Keratinocyte (primary cell): ENCODE measurements around the gene ZNF628. TPM values are rescaled to one million over a fixed set of nuclear protein-coding genes. Genes with fewer than 3 reads are reported as not detected.

Experiments used
- DNase-seq: peaks from one replicate; pipeline ENCODE4 v3.0.0-alpha.2; 2011; ENCODE audit warnings: low read depth, missing footprints, low spot score
- FAIRE-seq: peaks from 2 replicates; lab custom pipeline; 2011; peaks lifted over from hg19 to GRCh38; lab: Jason Lieb, UNC
- H2AFZ ChIP-seq: 2 replicates; pipeline ENCODE4 v1.6.0; 2012; ENCODE audit warnings: low read length, control low read depth, inconsistent platforms; ENCODE audit not compliant: control insufficient read depth
- H3K27ac ChIP-seq: 2 replicates; pipeline ENCODE4 v1.5.1; 2011; ENCODE audit warnings: low read length; ENCODE audit not compliant: control insufficient read depth, insufficient read depth
- H3K27me3 ChIP-seq: 3 replicates; pipeline ENCODE4 v1.6.0; 2011; ENCODE audit warnings: low read length; ENCODE audit not compliant: control insufficient read depth, insufficient read depth; ENCODE audit errors: extremely low read depth
- H3K36me3 ChIP-seq, 2 experiments: 2 replicates in 1 of 2; 3 replicates in 1 of 2; pipeline ENCODE4 v1.5.1; 2011; ENCODE audit warnings: low read length in 2 of 2, mild to moderate bottlenecking in 1 of 2; ENCODE audit not compliant: control insufficient read depth in 2 of 2, insufficient read depth in 2 of 2; ENCODE audit errors: extremely low read depth in 1 of 2
- H3K4me1 ChIP-seq: 3 replicates; pipeline ENCODE4 v1.5.1; 2011; ENCODE audit warnings: low read length; ENCODE audit not compliant: control insufficient read depth, insufficient read depth; ENCODE audit errors: extremely low read depth
- H3K4me2 ChIP-seq: 3 replicates; pipeline ENCODE4 v1.6.0; 2011; ENCODE audit warnings: low read depth, low read length; ENCODE audit not compliant: control insufficient read depth, insufficient read depth; ENCODE audit errors: extremely low read depth
- H3K4me3 ChIP-seq, 3 experiments: fragments of 200-600 bp in 1 of 3; sonication (generic) in 1 of 3; 2 replicates in 2 of 3; 3 replicates in 1 of 3; pipeline ENCODE4 v1.5.1; 2011 to 2016; ENCODE audit warnings: low read length in 3 of 3, mild to moderate bottlenecking in 3 of 3, control low read depth in 2 of 3, inconsistent platforms in 1 of 3, low read depth in 1 of 3, mixed read lengths in 1 of 3, mixed run types in 1 of 3, moderate library complexity in 1 of 3; ENCODE audit not compliant: control insufficient read depth in 2 of 3, insufficient read depth in 2 of 3; ENCODE audit errors: extremely low read depth in 1 of 3
- H3K79me2 ChIP-seq: 2 replicates; pipeline ENCODE4 v1.6.0; 2012; ENCODE audit warnings: low read length; ENCODE audit not compliant: control insufficient read depth, insufficient read depth
- H3K9ac ChIP-seq: 3 replicates; pipeline ENCODE4 v1.6.0; 2011; ENCODE audit warnings: low read length; ENCODE audit not compliant: control insufficient read depth, insufficient read depth; ENCODE audit errors: extremely low read depth
- H3K9me1 ChIP-seq: 3 replicates; pipeline ENCODE4 v1.6.0; 2011; ENCODE audit warnings: low read length; ENCODE audit not compliant: control insufficient read depth, insufficient read depth; ENCODE audit errors: extremely low read depth
- H3K9me3 ChIP-seq: 2 replicates; pipeline ENCODE4 v1.5.1; 2012; ENCODE audit warnings: low read depth, low read length; ENCODE audit not compliant: control insufficient read depth
- H4K20me1 ChIP-seq: 3 replicates; pipeline ENCODE4 v1.6.0; 2011; ENCODE audit warnings: low read length; ENCODE audit not compliant: control insufficient read depth, insufficient read depth; ENCODE audit errors: extremely low read depth
- EZH2 ChIP-seq: IDR thresholded peaks from one replicate; pipeline ENCODE4 v1.6.1; 2012; ENCODE audit warnings: inconsistent platforms, mild to moderate bottlenecking, low read length, moderate library complexity
- dilution Hi-C: fragments of 300-500 bp; cut with MboI; formaldehyde crosslinking; loops from one replicate; pipeline ENCODE4 v1.7.0; 2020; ENCODE audit warnings: low sequenced_read_pairs; ENCODE audit not compliant: extremely low pct_ligation_motif_present
- polyA plus RNA-seq, 5 experiments: library from polyadenylated mRNA; depleted of rRNA in 3 of 5; stranded (reverse) in 3 of 5; stranded (forward) in 1 of 5; unstranded in 1 of 5; fragments of >200 nt; gene quantifications; 1 replicate in 1 of 5; 2 replicates in 3 of 5; 3 replicates in 1 of 5; pipeline versions ENCODE4 v1.2.1 to v1.2.3, GENCODE V29; 2011 to 2012; ENCODE audit warnings: missing spikeins in 2 of 5, low read depth in 1 of 5, low replicate concordance in 1 of 5
- TF ChIP-seq, protein P1 (sequence below), 3 experiments: IDR thresholded peaks in 1 of 3; conservative IDR thresholded peaks in 1 of 3; optimal IDR thresholded peaks in 1 of 3; 2 replicates in 2 of 3; 3 replicates in 1 of 3; pipeline versions ENCODE3 to v1.5.1; 2011; ENCODE audit warnings: low read length in 3 of 3, mild to moderate bottlenecking in 3 of 3, moderate library complexity in 2 of 3, control low read depth in 1 of 3, inconsistent platforms in 1 of 3; ENCODE audit not compliant: insufficient read depth in 2 of 3; ENCODE audit errors: extremely low read depth in 1 of 3

Gene ZNF628
- polyA plus RNA-seq, 1 donor (not counting 4 experiments of a cell fraction or from before 2014, with no cell fraction given): 0.22 TPM

- FAIRE-seq (no peak), DNase-seq (no peak)
- no peak overlapping the region for H3K9ac ChIP-seq
- H3K4me1 ChIP-seq: no peaks in the 10 kb centered on the region
- H3K4me2 ChIP-seq: no peak overlapping the region
- H3K4me3 ChIP-seq: no peak overlapping the region
- TF ChIP-seq, protein P1, sequence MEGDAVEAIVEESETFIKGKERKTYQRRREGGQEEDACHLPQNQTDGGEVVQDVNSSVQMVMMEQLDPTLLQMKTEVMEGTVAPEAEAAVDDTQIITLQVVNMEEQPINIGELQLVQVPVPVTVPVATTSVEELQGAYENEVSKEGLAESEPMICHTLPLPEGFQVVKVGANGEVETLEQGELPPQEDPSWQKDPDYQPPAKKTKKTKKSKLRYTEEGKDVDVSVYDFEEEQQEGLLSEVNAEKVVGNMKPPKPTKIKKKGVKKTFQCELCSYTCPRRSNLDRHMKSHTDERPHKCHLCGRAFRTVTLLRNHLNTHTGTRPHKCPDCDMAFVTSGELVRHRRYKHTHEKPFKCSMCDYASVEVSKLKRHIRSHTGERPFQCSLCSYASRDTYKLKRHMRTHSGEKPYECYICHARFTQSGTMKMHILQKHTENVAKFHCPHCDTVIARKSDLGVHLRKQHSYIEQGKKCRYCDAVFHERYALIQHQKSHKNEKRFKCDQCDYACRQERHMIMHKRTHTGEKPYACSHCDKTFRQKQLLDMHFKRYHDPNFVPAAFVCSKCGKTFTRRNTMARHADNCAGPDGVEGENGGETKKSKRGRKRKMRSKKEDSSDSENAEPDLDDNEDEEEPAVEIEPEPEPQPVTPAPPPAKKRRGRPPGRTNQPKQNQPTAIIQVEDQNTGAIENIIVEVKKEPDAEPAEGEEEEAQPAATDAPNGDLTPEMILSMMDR (optimal IDR thresholded peaks at IDR 0.05 in 1 of 3, IDR thresholded peaks at IDR 0.05 in 1 of 3, conservative IDR thresholded peaks at IDR 0.05 in 1 of 3; ENCODE audit: extremely low read depth in 1 of 3, insufficient read depth in 2 of 3, low read length in 3 of 3): no peak
- no peak for TF ChIP-seq EZH2
- no peaks in the 10 kb centered on the region for H3K36me3 ChIP-seq
- dilution Hi-C loops: no loop called here
- H3K27ac ChIP-seq: no peak overlapping the region
- no peaks in the 10 kb centered on the region for H3K79me2 ChIP-seq
- H3K27me3 ChIP-seq: peaks cover 11% of the 10 kb centered on the region
- H3K9me3 ChIP-seq: no peaks in the 10 kb centered on the region
- H4K20me1 ChIP-seq: no peaks in the 10 kb centered on the region
- H2AFZ ChIP-seq: no peak overlapping the region
- H3K9me1 ChIP-seq: no peaks in the 10 kb centered on the region
Observed at GRCh38 chr19:55500368-55500952, 24.0 kb downstream of the ZNF628 start.

DNA sequence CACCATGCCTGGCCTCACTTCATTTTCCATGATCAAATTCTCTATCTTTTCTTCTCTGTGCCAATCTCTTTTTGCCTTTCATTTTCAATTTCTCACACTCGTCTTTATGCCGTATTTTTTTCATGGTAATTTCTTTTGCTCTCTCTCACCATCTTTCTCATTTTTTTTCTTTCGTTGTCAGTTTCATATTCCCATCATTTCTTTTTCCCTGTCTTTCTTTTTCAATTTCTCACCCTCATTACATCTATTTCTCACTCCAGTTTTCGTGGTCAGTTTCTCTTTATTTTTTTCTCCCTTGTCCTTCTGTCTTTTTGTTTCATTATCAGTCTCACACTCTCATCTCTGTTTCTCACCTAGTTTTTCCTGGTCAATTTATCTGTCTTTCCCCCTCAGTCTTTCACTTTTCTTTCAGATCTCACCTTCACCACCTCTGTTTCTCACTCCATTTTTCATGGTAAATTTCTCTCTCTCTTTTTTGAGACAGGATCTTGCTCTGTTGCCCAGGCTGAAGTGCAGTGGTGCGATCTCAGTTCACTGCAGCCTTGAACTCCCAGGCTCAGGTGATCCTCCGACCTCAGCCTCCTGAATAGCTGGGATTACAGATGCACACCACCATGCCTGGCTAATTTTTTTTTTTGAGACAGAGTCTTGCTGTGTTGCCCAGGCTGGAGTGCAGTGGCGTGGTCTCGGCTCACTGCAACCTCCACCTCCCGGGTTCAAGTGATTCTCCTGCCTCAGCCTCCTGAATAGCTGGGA, 26.0 kb downstream of the ZNF628 start:
- Histone ChIP-seq H2AFZ (no peak overlapping the region), H3K36me3 (no peaks in the 10 kb centered on the region), H4K20me1 (no peaks in the 10 kb centered on the region), H3K27ac (no peak overlapping the region), H3K4me1 (no peaks in the 10 kb centered on the region), H3K9me1 (no peaks in the 10 kb centered on the region), H3K4me3 (no peak overlapping the region), H3K79me2 (no peaks in the 10 kb centered on the region), H3K9ac (no peak overlapping the region), H3K27me3 (peaks cover 11% of the 10 kb centered on the region), H3K9me3 (no peaks in the 10 kb centered on the region), H3K4me2 (no peak overlapping the region)
- dilution Hi-C loops: no loop called here
- TF ChIP-seq, protein P1 (optimal IDR thresholded peaks at IDR 0.05 in 1 of 3, IDR thresholded peaks at IDR 0.05 in 1 of 3, conservative IDR thresholded peaks at IDR 0.05 in 1 of 3; ENCODE audit: extremely low read depth in 1 of 3, insufficient read depth in 2 of 3, low read length in 3 of 3): no peak
- TF ChIP-seq EZH2: no peak
- FAIRE-seq: no peak
- no peak for DNase-seq
